H1 (cell line): ENCODE measurements around the gene C20orf144. TPM values are rescaled to one million over a fixed set of nuclear protein-coding genes. Genes with fewer than 3 reads are reported as not detected.

Source experiments
- CHD7 ChIP-seq: fragments of 300-600 bp; sonication (generic); IDR thresholded peaks from 2 replicates; pipeline ENCODE4 v1.7.1; 2012; ENCODE audit warnings: low read length, moderate library complexity, mild to moderate bottlenecking, inconsistent platforms; ENCODE audit not compliant: insufficient replicate concordance
- EZH2 ChIP-seq: fragments of 200-600 bp; sonication (generic); IDR thresholded peaks from 2 replicates; pipeline ENCODE4 v1.7.1; 2012; ENCODE audit warnings: low read depth, mild to moderate bottlenecking, moderate library complexity, low read length, inconsistent platforms; ENCODE audit not compliant: severe bottlenecking
- GABPA ChIP-seq: IDR thresholded peaks from 2 replicates; pipeline ENCODE4 v1.6.1; 2011; ENCODE audit warnings: mild to moderate bottlenecking, low read length, moderate library complexity, borderline replicate concordance; ENCODE audit not compliant: insufficient read depth
- HDAC2 ChIP-seq, 2 experiments: fragments of 300-600 bp in 1 of 2; sonication (generic) in 1 of 2; IDR thresholded peaks; 2 replicates each; pipeline ENCODE4 v1.6.1; 2011 to 2012; ENCODE audit warnings: low read depth in 2 of 2, low read length in 2 of 2, mild to moderate bottlenecking in 2 of 2, moderate library complexity in 2 of 2, borderline replicate concordance in 1 of 2, inconsistent platforms in 1 of 2
- JUN ChIP-seq: IDR thresholded peaks from 2 replicates; pipeline ENCODE4 v1.6.1; 2011; ENCODE audit warnings: low read depth, mild to moderate bottlenecking, improper control_type of control experiment, low read length
- JUND ChIP-seq: IDR thresholded peaks from 2 replicates; pipeline ENCODE4 v1.6.1; 2011; ENCODE audit warnings: mild to moderate bottlenecking, improper control_type of control experiment, low read length
- MAX ChIP-seq: IDR thresholded peaks from 2 replicates; pipeline ENCODE4 v1.6.1; 2012; ENCODE audit warnings: inconsistent platforms
- NANOG ChIP-seq: IDR thresholded peaks from 2 replicates; pipeline ENCODE4 v1.6.1; 2011; ENCODE audit warnings: low read length, low read depth, mild to moderate bottlenecking, inconsistent platforms; ENCODE audit not compliant: insufficient read depth, poor library complexity, severe bottlenecking
- TAF7 ChIP-seq: optimal IDR thresholded peaks from 2 replicates; pipeline ENCODE3; 2011; ENCODE audit warnings: low read depth, mild to moderate bottlenecking, inconsistent platforms, low read length, moderate library complexity, borderline replicate concordance
- polyA plus RNA-seq, 7 experiments: library from polyadenylated mRNA; depleted of rRNA in 3 of 7; stranded (reverse) in 5 of 7; unstranded in 2 of 7; fragments of >200 nt in 5 of 7; fragments of 200-250 nt in 2 of 7; gene quantifications; 1 replicate in 5 of 7; 2 replicates in 1 of 7; 4 replicates in 1 of 7; pipeline versions ENCODE4 v1.2.1 to v1.2.3, GENCODE V29; 2011 to 2013; ENCODE audit warnings: missing spikeins in 2 of 7, mixed read lengths in 2 of 7
- total RNA-seq: library from RNA; stranded (reverse); fragmentation: NEBNext Ultra II Directional; extraction: Animal tissue kit (Norgen Biotek cat#: 25700); gene quantifications from 2 replicates; pipeline ENCODE4 v1.2.1, GENCODE V29; 2021

C20orf144 gene
- total and polyA plus RNA-seq, 2 of the 8 experiments (the other 6 are each of a cell fraction or from before 2014, with no cell fraction given) = 0.21 to 0.24 TPM

- no peak for TF ChIP-seq CHD7
- TF ChIP-seq HDAC2 (IDR thresholded peaks at IDR 0.05; ENCODE audit: borderline replicate concordance in 1 of 2, low read depth in 2 of 2, low read length in 2 of 2) = no peak
- TF ChIP-seq NANOG = no peak
- TF ChIP-seq JUN = no peak
- TF ChIP-seq MAX = no peak
- no peak for TF ChIP-seq EZH2
- TF ChIP-seq TAF7 = no peak
- no peak for TF ChIP-seq JUND
- no peak for TF ChIP-seq GABPA
These were observed 35.0 kb downstream of the C20orf144 start (continued) for GRCh38 chr20:33697129-33697528.
